HG03045 (cell line): ENCODE results near the gene HRG.

Source experiments
- ATAC-seq: cut with Tn5 transposase; IDR thresholded peaks from one replicate; pipeline ENCODE4 v1.9.1; 2021; ENCODE audit warnings: mild to moderate bottlenecking, moderate library complexity; ENCODE audit not compliant: unreplicated experiment

HRG gene

DNA sequence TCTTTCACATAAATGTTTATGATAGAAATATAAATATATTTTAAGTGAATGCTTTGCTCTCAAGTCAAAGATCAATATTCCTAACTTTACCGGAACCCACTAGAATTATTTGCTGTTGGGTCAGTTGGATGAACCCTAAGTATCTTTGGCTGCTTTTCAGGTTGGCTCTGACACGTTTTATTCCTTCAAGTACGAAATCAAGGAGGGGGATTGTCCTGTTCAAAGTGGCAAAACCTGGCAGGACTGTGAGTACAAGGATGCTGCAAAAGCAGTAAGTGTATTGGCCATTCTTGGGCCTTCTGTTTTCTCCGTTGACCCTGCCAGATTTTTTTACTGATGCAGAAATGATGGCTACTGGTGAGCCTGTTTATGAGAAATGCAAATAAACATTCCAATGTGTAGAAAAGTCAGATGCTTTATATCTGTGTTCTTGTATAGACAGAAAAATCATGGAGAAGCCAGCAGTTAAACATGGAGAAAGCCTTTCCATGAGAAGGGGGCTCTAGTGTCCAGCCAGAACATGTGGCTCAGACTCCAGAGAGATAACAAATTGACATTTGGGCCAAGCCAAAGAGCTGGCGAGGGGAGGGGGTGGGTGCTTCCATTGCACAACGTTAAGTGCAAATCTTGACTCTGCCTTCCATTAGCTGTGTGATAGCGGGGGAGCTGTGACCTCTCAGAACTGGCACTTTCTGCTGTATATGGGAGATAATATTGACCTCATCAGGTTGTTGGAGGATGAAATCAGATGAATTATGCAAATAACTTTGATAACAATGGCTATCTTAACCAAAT is 54.3 kb downstream of the HRG start:
- no peak for ATAC-seq

DNA sequence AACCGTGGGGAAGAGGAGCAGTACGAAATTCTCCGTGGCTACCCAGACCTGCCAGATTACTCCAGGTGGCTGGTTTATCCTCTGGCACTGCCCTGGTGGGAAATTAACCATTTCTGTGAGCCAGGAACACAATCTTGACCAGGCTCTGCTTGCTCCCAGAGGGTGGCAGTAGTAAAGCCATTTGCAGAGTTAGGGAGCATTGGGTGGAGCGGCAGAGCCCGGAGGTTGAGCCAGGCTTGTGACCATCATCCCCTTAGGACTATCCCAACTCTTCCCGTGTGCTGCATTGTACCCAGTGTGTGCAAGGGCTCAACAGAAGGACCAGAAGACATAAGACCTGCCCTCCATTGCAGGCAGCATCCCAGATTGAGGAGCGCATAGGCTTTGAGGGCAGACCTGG is 56.6 kb downstream of the HRG start:
- ATAC-seq: no peak

DNA sequence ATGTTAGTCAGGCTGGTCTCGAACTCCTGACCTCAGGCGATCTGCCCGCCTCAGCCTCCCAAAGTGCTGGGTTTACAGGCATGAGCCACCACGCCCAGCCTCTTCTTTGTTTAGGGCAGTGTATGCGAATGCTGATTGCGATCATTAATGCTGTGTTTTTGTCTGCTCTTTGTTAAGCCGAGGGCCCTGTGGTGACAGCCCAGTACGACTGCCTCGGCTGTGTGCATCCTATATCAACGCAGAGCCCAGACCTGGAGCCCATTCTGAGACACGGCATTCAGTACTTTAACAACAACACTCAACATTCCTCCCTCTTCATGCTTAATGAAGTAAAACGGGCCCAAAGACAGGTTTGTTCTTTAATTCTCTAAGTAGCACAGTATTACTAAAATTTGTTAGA is 59.1 kb downstream of the HRG start:
- ATAC-seq: no peak
